ENCODE data around the gene DMKN.

- TF ChIP-seq, protein P1, sequence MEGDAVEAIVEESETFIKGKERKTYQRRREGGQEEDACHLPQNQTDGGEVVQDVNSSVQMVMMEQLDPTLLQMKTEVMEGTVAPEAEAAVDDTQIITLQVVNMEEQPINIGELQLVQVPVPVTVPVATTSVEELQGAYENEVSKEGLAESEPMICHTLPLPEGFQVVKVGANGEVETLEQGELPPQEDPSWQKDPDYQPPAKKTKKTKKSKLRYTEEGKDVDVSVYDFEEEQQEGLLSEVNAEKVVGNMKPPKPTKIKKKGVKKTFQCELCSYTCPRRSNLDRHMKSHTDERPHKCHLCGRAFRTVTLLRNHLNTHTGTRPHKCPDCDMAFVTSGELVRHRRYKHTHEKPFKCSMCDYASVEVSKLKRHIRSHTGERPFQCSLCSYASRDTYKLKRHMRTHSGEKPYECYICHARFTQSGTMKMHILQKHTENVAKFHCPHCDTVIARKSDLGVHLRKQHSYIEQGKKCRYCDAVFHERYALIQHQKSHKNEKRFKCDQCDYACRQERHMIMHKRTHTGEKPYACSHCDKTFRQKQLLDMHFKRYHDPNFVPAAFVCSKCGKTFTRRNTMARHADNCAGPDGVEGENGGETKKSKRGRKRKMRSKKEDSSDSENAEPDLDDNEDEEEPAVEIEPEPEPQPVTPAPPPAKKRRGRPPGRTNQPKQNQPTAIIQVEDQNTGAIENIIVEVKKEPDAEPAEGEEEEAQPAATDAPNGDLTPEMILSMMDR (IDR thresholded peaks at IDR 0.05): peak; percentile 94 to 99 (median 98)
- no peak for TF ChIP-seq EP300 (IDR thresholded peaks at IDR 0.05; ENCODE audit: low read depth)
- no peak for TF ChIP-seq POLR2A (IDR thresholded peaks at IDR 0.05)
- TF ChIP-seq POLR2AphosphoS5 (IDR thresholded peaks at IDR 0.05): no peak
These were observed 18.1 kb downstream of the DMKN start for GRCh38 chr19:35495107-35496064.

Data from transverse colon (tissue), 4 donors.